Loucy (cell line): Measurements from ENCODE around the gene DEFB125.

ENCODE experiments used
- H2AFZ ChIP-seq: fragments of 200-600 bp; sonication (generic); 2 replicates; pipeline ENCODE4 v1.6.0; 2016; ENCODE audit warnings: antibody characterized with exemption, mild to moderate bottlenecking, low read length, moderate library complexity
- H3F3A ChIP-seq: fragments of 200-600 bp; 2 replicates; pipeline ENCODE4 v1.6.0; 2016; ENCODE audit warnings: antibody characterized with exemption, low read depth, mild to moderate bottlenecking
- H3K27me3 ChIP-seq: fragments of 200-600 bp; sonication (generic); 2 replicates; pipeline ENCODE4 v1.6.1; 2014; ENCODE audit warnings: low read length, mild to moderate bottlenecking; ENCODE audit not compliant: insufficient read depth, poor library complexity, severe bottlenecking
- H3K36me3 ChIP-seq: fragments of 200-600 bp; sonication (generic); 2 replicates; pipeline ENCODE4 v1.6.1; 2016; ENCODE audit warnings: low read length; ENCODE audit not compliant: insufficient read depth
- H3K4me1 ChIP-seq: fragments of 200-600 bp; sonication (generic); 2 replicates; pipeline ENCODE4 v1.5.1; 2014; ENCODE audit warnings: low read length, mild to moderate bottlenecking; ENCODE audit not compliant: insufficient read depth, poor library complexity, severe bottlenecking
- H3K4me2 ChIP-seq: fragments of 200-600 bp; sonication (generic); 2 replicates; pipeline ENCODE4 v1.6.0; 2014; ENCODE audit warnings: antibody characterized with exemption, low read length, low read depth, mild to moderate bottlenecking; ENCODE audit not compliant: poor library complexity, severe bottlenecking
- H3K4me3 ChIP-seq: fragments of 200-600 bp; sonication (generic); 2 replicates; pipeline ENCODE4 v1.5.1; 2014; ENCODE audit warnings: low read length, mild to moderate bottlenecking, mixed read lengths; ENCODE audit not compliant: poor library complexity, severe bottlenecking
- H3K79me2 ChIP-seq: fragments of 200-600 bp; sonication (generic); 2 replicates; pipeline ENCODE4 v1.6.1; 2014; ENCODE audit warnings: low read length; ENCODE audit not compliant: insufficient read depth
- H3K9ac ChIP-seq: fragments of 200-600 bp; sonication (generic); 2 replicates; pipeline ENCODE4 v1.6.0; 2014; ENCODE audit warnings: mild to moderate bottlenecking, low read depth, low read length, moderate library complexity; ENCODE audit not compliant: poor library complexity, severe bottlenecking
- H3K9me2 ChIP-seq: fragments of 200-600 bp; sonication (generic); replicated peaks from 2 replicates; pipeline ENCODE4 v1.6.1; 2016; ENCODE audit warnings: low read depth, low read length, mixed read lengths
- H3K9me3 ChIP-seq: fragments of 200-600 bp; sonication (generic); 2 replicates; pipeline ENCODE4 v1.6.1; 2014; ENCODE audit warnings: mild to moderate bottlenecking, antibody characterized with exemption, low read length, low read depth; ENCODE audit not compliant: insufficient read depth
- H4K20me1 ChIP-seq: fragments of 200-600 bp; sonication (generic); 2 replicates; pipeline ENCODE4 v1.6.0; 2014; ENCODE audit warnings: antibody characterized with exemption, low read length, mild to moderate bottlenecking; ENCODE audit not compliant: insufficient read depth, poor library complexity, severe bottlenecking
- CTCF ChIP-seq: fragments of 200-600 bp; sonication (generic); conservative IDR thresholded peaks from 2 replicates; pipeline ENCODE4 v1.5.1; 2014; ENCODE audit warnings: mild to moderate bottlenecking, antibody characterized with exemption, low read length
- EZH2phosphoT487 ChIP-seq: fragments of 200-600 bp; IDR thresholded peaks from 2 replicates; pipeline ENCODE4 v1.6.1; 2018; ENCODE audit warnings: antibody characterized with exemption, mild to moderate bottlenecking, moderate library complexity, borderline replicate concordance

Gene DEFB125

GRCh38 chr20:87401-87800 is at the start of gene DEFB125:
Gene DEFB125 (plus strand): TSS chr20:87672. CDS start chr20:87710, 38 bp downstream.
- Histone ChIP-seq H3K9me2 (no peaks in the 10 kb centered on the region), H3K79me2 (no peaks in the 10 kb centered on the region), H3K4me2 (no peak within 1 kb of the TSS), H3K4me1 (no peaks in the 10 kb centered on the region), H3K36me3 (no peaks in the 10 kb centered on the region), H2AFZ (no peak within 1 kb of the TSS), H3F3A (no peaks in the 10 kb centered on the region), H3K9me3 (peaks cover 7% of the 10 kb centered on the region; the same call in 1 of the 2 replicates), H3K27me3 (no peaks in the 10 kb centered on the region), H3K9ac (no peak within 1 kb of the TSS), H3K4me3 (no peak within 1 kb of the TSS), H4K20me1 (no peaks in the 10 kb centered on the region)
- TF ChIP-seq CTCF (no peak), EZH2phosphoT487 (no peak)

GRCh38 chr20:60035-60918 is 27.2 kb upstream of the DEFB125 start:
- Histone ChIP-seq H3K4me2 (no peak overlapping the region), H4K20me1 (no peaks in the 10 kb centered on the region), H3K36me3 (no peaks in the 10 kb centered on the region), H3K9me2 (no peaks in the 10 kb centered on the region), H3K79me2 (no peaks in the 10 kb centered on the region), H3K27me3 (no peaks in the 10 kb centered on the region), H2AFZ (no peak overlapping the region), H3K9me3 (peaks cover 40% of the 10 kb centered on the region; the same call in 1 of the 2 replicates), H3K4me3 (no peak overlapping the region), H3K4me1 (no peaks in the 10 kb centered on the region), H3F3A (no peaks in the 10 kb centered on the region), H3K9ac (no peak overlapping the region)
- TF ChIP-seq CTCF = no peak
- no peak for TF ChIP-seq EZH2phosphoT487

- H3K9me3 ChIP-seq = peaks cover 50% of the 10 kb centered on the region; the same call in 1 of the 2 replicates
- no peak overlapping the region for H3K4me3 ChIP-seq
- H3K9ac ChIP-seq = no peak overlapping the region
- H3F3A ChIP-seq = no peaks in the 10 kb centered on the region
- no peaks in the 10 kb centered on the region for H3K27me3 ChIP-seq
- H4K20me1 ChIP-seq = no peaks in the 10 kb centered on the region
- no peaks in the 10 kb centered on the region for H3K4me1 ChIP-seq
- no peaks in the 10 kb centered on the region for H3K9me2 ChIP-seq
- no peak overlapping the region for H2AFZ ChIP-seq
- no peak overlapping the region for H3K4me2 ChIP-seq
- TF ChIP-seq EZH2phosphoT487 = no peak
- TF ChIP-seq CTCF = no peak
- H3K36me3 ChIP-seq = no peaks in the 10 kb centered on the region
- no peaks in the 10 kb centered on the region for H3K79me2 ChIP-seq
Measured at GRCh38 chr20:61230-61629, 26.2 kb upstream of the DEFB125 start.
